NCI-H82 (cell line): ENCODE data around the gene PTPRT.

Source experiments
- DNase-seq: peaks from one replicate; lab custom pipeline; 2025; lab: John Stamatoyannopoulos, UW

The PTPRT gene

DNA sequence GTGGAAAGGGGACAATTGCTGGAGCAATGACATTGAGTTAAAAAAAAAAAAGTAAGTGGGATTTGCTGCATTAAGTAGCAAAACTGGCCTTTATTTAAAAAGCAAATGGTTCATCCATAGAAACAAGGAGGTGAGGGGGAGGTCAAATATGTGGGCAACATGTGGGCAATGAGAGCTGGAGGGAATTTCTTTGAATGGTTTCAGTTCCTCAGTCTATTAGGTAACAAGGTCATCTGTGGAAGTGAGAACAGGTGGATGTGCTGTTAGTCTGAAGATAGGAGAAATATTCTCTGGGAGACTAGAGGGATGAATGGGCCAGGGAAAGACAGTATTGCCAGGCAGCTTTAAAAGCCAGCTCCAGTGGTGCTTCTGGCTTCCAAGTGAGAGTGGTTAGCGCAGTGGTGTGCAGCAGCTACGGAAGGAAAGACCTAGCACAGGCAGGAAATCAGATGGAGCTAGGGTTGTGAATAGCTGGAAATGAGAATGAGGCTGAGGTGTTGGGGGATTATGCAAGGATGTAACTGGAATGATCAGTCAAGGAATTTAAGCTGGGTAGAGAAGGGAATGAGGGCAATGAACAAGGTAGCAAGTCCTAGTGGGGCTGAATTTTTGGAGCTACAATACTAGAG lies 727.6 kb downstream of the PTPRT start:
- peak; percentile 7 for DNase-seq

DNA sequence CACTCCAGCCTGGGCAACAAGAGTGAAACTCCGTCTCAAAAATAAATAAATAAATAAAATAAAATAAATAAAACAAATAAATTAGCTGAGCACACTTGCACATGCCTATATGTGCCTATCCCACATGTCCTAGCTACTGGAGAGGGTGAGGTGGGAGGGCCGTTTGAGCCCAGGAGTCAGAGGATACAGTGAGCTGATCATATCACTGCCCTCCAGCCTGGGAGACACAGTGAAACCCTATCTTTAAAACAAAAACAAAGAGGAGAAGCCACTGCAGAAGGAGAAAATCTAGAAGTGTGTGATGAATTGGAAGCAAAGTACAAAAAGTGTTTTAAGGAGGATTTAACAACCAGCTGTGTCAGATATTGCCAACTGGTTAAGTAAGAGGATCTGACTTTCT lies 728.4 kb downstream of the PTPRT start:
- peak; percentile 46 for DNase-seq

DNA sequence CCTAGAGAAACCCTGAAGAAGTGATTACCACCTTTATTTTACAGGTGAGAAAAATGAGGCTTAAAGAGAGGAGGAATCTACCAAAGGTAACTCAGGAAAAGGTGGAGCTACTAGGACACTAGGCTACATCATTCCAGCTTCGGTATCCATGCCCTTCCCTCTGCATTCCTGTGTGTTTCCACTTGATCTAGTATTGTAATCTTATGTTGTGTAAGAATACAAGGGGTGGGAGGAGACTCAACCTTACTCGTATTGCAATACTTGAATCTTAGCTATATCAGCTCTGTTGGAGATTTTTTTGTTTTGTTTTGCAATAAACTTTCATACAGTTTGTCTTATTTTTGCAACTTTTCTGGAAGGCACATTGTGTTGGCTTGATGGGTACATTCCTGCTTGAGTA lies 742.4 kb downstream of the PTPRT start:
- no peak for DNase-seq

DNA sequence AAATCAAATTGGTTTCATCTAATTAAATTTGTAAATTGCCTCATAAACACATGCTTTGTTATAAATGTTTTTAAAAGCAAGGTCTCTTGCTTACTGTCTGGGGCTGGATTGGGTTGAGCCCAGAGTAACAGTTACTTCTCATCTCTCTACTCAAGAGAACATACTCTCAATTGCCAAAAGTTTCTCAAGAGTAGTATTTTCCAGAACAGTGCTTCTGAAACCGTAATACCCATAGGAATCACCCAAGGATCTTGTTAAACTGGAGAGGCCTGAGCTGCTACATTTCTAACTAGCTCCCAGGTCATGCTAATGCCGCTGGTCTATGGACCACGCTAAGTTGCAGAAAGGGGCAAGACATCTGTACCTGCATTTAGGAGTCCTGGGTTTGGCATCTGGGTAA lies 744.9 kb downstream of the PTPRT start:
- no peak for DNase-seq

DNA sequence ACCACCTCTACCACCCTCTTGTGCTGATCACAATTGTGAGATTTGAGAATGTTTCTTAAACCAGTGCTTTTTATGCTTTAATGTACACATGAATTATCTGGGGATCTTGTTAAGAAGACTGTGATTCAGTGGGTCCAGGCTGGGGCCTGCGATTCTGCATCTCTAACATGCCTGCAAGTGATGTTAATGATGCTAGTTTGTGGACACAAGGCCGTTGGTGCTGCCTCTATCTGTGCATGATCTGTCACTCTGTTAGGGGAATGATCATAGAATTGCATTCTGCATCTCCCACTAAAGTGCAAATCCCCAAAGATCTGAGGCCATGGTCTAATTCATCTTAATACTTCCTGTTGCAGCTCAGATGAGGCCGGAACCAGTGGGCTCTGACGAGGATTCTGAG lies 746.5 kb downstream of the PTPRT start:
- DNase-seq: no peak

DNA sequence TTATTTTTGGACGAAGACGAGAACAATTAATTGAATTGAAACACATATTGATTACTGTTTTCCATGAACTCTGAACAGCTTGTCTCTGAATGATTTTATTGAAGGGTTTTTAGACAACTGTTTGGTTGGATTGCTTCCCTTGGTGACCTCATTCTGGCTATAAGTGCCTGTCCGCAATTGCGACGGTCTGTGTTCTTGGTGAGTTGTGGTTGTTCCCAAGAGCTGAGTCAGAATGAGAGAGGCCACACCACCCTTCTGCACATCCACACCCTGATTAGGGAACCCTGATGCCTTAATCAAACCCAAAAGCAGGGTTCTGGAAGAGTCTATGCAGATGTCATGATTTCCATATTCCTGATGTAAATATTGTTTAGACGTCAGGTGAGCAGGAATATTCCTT lies 747.0 kb downstream of the PTPRT start:
- DNase-seq: no peak

DNA sequence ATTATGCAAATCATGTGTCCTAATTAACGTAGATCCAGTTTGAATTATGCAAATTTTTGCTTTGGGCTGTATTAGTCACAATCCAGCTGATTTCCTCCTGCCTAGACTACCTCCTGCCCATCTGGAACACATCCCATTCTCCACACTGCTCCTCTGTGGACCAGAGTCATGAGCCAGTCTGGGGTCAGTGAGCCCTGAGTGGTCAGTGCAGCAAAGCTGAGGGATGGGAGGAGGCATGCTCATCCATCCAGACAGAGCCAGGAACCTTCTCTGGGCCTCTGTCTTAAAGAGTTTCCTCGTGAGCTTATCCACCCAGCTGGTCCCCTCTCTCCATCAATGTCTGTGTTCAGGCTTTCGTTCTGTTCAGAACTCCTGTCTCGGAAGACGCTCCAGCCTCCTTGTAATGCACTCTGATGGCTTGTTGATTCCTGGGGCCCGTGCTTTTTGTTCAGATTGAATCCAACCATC lies 747.8 kb downstream of the PTPRT start:
- no peak for DNase-seq

DNA sequence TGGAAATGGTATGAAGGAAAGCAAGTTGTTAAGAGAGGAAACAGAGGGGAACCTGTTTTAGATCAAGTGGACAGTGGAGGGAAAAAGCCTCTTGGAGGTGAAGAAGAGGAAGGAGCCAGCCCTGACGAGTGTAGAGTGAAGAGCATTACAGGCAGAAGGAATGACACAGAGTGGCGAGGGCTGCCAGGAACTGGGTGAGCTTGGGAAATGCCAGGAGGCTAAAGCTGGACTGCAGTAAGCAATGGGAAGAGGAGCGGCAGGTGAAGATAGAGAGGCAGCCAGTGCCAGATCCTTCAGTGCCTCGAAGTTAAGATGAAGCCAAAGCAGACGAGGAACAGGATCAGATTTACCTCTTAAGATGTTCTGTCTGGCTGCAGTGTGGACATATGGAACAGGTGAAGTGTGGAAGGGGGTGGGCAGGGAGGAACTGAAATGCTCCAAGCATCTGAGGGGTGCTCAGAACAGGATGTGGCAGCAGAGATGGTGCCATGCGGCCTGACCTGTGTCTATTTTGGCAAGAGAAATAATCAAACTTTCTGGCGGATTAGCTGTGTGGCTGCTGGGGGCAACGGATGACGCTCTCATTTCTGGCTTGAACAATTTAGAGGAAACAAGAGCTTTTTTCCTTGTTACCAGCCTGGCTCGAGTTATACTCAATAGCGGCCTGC lies 748.4 kb downstream of the PTPRT start:
- no peak for DNase-seq

DNA sequence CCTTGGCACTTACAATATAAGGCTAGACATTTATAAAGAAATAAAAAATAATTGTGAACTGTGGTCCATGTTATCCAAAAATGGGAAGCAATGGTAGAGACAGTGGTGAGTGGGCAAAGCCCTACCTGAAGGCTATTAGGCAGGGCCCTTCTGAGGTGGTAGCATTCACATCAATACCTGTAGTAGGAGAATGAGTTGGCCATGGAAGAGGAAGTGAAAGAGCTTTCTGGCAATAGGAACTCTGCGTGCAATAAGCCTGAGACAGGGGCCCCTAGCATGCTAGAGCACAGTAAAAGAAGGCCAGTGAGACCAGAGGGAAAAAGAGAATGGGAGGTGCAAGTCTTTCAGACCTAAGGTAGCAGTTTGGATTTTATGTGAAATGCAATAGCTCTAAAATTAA lies 754.5 kb downstream of the PTPRT start:
- DNase-seq: no peak

DNA sequence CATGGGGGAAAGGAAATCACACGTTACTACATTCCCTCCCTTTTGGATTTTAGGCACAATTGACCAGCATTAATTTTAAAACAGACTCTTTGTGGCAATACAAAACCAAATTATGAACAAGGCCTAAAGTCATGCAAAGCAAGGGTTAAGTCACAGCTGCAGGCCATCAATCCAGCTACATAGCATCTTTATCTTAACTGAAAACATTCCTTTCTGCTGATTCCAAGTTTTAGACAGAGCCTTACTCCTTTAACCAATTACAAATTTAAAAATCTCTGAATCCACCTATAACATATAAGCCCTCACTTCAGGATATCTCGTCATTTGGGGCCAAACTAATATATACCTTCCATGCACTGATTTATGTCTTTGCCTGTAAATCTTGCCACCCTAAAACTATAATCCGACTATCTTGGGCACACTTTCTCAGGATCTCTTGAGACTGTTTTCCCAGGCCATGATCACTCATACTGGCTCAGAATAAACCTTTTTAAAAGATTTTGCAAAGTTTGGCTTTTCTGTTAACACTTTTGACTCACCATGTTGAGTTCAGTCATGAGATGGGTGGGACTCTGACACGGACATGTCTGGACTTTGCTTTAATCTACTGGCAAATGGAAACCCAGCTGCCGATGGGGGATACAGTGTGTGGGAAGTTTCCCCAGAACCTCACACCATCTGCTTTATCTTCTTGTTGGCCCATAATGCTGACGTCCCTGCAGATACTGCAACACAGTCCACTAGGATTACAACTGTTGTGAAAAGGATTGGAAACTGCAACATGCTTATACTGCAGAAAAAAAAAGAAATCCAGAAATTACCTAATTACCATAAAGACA lies 757.0 kb downstream of the PTPRT start:
- DNase-seq: peak; percentile 22

DNA sequence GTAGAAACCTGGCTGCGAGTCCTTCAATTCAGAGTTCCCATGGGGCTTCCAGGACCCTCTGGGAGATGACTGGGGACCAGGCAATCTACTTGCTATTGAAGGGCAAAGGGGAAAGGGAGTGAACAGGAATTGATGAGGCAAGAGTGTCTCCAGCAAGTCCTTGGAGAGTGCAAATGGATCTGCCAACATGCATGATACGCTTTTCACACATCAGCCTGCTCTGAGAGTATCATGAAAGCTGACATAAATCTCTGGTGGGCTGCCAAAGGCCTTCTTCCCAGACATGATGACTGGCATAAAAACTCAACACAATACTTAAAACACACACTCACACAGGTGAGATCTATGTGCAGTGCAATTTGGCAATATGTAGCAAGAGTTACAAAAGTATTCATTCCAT lies 759.1 kb downstream of the PTPRT start:
- no peak for DNase-seq

DNA sequence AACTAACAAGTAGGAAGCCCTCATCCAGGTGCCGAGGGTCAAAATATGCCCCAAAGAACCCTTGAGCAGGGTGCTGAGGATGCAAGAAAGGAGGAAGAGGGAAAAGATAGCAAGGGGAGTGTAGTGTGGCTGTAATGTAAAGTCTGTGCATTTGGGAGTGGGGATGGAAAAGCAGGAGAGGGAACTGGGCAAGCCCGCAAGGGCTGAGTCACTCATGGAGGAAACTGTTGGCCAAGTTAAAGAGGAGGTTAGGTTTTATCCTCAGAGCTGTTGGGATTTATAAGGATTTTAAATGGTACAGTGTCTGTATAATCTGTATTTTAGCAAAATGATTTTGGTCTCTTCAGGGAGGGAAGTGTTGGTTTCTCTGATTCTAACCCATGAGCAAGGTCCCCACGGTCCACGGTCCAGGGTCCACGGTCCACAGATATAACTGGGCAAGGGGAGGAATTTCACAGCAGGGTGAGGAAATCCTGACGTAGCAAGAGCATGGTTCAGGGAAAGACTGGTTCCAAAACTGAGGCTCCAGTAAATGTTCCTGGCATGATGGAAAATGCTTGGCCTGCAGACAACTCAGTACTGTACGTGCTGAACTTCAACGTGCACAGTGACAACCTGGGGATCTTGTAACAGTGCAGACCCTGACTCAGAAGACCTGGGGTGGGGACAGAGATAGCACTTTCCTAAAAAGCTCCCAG lies 759.8 kb downstream of the PTPRT start:
- no peak for DNase-seq

DNA sequence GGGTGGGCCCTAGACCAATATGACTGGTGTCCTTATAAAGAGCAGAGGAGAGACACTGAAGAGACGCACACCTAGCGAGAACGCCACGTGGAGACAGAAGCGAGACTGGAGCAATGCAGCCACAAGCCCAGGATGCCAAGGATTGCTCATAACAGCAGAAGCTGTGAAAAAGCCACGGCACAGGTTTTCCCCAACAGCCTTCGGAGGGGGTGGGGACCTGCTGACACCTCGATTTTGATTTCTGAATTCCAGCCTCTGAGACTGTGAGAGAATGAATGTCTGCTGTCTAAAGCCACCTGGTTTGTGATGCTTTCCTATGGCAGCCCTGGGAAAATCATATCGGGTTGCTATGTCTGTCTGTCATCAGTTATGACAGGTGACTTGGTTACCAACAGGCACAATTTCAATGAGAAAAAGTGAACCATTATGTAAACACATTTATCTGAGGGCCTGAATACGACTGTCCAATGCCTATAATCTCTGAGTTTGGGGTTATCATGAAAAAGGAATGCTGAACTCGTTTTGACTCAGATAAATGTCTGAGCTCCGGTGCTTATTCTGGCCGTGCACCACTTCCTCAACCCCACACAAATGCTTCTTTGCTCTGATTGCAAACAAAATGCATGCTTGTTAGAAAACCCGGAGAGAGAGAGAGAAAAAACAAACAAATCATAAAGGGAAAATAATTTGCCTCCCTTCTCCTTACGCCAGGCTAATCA lies 769.7 kb downstream of the PTPRT start:
- DNase-seq: no peak

DNA sequence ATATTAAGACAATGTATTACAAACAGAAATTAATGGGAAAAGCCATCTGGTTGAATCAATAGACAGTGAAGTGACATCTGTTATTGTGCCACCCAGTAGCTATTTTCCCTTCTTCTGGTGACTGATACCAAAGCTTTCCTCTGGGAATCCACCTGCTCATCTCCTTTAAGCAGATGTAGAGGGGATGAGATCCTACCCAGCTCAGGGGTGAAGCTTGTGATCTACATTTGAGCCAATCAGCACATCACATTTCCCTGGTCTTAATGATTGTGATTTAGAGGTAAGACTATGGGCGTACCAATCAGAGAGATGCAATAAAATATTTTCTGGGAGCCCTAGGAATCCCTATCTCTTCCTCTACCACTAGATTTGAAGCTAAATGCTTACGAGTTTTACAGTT lies 782.9 kb downstream of the PTPRT start:
- peak; percentile 81 for DNase-seq

DNA sequence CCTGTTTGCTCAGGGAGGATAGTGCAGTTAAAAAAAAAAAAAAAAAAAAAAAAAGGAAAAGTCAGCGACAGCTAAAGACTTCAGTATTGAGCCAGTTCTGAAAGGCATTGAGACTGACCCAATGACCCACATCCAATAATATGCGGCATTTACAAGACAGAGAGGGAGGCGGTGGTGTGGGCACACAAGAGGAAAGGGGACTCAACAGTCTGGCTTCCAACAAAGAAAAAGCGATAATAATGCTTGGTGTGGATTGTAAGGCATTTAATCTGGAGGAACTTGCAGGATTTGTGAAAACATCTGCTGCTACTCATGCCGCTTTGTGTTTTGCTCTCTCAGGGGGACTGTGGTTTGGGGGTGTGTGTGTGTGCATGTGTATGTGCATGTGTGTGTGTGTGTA lies 787.3 kb downstream of the PTPRT start:
- DNase-seq: peak; percentile 34

DNA sequence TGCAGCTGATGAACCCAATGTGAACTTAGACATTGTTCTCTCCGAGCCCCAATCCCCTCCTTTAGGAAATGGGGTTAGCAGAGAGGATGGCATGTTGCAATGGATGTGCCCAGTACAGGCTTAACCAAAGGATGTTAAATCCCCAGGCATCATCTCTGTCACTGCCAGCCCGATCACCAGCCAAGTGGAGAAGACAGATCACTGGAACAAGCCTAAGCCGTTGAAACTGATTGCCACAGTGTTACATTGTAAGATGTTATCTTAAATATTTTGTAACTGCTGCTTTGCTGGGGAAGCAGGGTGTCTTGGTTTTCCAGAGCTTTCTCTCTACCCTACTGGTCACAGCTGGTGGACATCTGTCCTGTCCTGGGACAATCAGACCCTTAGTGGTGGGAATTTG lies 788.1 kb downstream of the PTPRT start:
- no peak for DNase-seq

DNA sequence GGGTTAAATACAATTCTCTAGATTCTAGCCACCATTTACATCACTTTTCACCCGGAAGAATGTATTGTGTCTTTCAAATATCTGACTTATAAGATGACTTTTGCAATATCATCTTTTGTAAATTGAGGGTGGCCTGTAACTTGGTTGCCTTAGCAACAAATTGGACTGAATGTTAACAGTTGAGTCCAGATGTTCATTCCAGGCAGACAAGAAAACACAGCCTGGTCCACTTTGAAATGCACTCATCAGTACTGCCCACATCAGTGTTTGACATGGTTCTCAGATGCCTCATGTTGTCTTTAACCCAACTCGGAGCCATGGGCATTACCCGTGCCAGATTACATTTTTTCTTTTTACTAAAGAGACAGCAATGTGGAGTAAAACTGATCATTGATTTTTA lies 789.9 kb downstream of the PTPRT start:
- DNase-seq: no peak

DNA sequence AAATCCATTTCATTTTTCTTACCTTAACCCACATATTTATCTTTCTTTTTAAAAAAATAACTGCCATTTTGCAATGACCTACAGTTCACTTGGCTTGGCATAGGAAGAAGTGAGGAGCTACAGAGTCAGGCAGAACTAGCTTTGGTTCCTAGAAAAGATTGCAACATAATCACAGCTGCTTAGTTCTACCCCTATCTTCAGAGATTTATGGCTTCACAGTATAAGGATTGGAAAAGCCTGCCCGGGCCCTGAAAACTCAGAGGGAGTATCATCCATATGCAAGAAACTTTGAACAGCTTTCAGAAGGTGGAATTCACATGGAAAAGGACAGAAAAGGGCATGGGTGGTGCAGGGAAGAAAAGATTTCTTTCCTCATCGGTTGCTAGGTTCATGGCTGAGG lies 797.3 kb downstream of the PTPRT start:
- no peak for DNase-seq

DNA sequence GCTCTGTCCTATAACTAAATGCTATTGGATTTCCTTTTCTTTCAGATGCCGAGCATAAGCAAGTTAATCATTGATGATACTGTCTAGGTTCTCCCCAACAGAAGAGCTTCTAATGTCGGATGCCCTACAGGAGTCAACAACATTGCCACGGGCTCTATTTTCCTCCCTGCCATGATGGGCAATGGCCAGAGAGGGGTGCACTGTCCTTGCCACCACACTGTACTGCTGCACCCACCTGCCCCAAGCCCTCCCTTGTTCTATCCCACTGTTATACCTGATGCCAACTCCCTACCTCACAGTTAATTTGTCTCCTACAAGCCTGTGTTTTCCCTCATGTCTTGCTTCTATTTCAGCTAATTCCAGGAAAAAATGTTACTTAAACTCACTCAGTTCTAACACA lies 797.9 kb downstream of the PTPRT start:
- DNase-seq: peak; percentile 18

DNA sequence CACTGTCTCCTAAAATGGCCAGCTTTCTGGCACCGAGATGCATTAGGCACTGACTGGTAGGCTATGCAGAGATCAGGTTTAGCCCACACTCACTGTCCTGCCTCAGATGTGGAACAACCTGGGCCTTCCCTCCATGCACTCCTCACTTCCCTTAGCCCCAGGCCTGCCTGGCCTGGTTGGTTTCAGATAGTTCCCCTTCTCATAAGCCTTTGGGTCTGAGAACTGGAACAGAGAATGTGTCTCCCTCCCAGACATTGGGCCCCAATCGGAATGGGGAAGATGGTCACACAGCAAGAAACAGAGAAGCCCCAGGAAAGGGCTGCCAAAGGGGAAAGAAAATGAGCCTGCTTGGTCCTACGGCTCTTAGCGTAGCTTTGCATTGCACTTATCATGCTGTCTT lies 809.4 kb downstream of the PTPRT start:
- DNase-seq: no peak

DNA sequence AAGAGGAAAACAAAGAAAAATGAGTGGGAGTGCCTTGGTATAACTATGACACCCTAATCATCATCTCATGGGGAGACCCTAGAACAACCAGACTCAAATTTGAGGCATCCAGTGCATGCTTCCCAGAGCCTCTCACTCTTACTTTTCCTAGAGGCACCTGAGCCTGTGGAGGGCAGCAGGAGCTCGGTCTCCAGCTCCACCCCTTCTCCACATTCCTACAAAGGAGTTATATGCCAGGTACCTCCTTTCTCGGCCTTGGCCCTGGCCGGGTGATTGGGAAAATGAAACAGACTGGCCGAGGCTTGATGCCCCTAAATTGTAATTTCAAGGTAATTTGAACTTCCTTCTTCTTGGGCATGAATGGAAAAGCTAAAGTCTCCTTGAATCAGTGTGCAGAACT lies 810.3 kb downstream of the PTPRT start:
- DNase-seq: no peak

DNA sequence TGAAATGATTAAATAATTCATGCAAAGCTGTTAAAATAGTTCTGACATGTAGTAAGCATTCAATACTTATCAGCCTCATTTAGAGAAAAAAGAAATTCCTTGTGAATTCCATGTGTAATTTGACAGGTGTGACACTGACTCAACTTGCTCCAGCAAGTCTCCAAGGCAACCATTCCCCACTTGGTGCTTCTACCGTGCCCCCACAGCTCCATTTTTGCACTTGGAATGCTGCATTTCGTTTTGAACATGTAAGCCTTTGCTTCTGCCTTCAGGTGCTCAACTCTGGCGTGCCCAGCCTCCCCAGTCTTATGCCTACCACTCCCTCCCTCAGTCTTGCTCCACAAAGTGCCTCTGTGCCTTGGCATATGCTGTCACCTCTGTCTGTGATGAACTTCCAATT lies 810.9 kb downstream of the PTPRT start:
- no peak for DNase-seq
